ENCODE data around the gene CIB4. TPM values are rescaled to one million over a fixed set of nuclear protein-coding genes. Genes with fewer than 3 reads are reported as not detected.

CIB4 gene
- total RNA-seq, 4 donors from 2014 or later: 1.1 TPM; not detected in 3

DNA sequence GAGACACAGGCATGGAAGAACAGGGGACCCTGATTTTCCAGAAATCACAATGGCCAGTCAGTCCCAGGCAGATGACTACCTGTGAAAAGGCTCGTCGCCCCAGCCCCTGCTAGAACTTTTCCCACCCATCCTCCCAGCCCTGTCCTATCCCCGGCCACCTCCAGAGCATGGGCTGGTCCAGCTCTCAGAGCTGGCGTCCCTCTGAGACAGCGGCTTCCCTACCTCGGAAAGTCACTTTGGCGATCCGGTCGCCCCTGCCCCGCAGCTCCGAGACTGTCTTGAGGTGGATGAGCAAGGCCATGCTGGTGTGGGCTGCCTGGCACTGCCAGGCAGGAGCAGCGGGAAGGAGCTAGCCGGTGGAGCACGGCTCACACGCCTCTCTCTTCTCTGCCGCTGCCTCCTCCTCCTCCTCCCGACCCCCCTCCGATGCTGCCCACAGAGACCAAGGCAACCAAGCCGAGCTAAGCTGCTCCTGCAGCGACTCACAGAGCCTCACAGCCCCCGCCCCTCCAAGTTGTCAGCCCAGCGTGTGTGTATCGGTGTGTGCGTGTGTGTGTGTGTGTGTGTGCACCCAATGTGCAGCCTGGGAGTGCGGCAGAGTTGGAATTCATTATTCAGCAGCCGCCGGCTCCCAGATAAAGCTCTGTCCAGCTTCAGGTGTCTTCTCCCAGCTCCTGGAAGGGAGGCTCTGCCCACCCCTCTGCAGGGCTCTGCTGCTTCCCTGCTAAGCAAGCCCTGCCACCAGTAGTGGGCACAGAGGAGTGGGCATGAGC is 82.7 kb downstream of the CIB4 start:
- TF ChIP-seq, protein P1, sequence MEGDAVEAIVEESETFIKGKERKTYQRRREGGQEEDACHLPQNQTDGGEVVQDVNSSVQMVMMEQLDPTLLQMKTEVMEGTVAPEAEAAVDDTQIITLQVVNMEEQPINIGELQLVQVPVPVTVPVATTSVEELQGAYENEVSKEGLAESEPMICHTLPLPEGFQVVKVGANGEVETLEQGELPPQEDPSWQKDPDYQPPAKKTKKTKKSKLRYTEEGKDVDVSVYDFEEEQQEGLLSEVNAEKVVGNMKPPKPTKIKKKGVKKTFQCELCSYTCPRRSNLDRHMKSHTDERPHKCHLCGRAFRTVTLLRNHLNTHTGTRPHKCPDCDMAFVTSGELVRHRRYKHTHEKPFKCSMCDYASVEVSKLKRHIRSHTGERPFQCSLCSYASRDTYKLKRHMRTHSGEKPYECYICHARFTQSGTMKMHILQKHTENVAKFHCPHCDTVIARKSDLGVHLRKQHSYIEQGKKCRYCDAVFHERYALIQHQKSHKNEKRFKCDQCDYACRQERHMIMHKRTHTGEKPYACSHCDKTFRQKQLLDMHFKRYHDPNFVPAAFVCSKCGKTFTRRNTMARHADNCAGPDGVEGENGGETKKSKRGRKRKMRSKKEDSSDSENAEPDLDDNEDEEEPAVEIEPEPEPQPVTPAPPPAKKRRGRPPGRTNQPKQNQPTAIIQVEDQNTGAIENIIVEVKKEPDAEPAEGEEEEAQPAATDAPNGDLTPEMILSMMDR (IDR thresholded peaks at IDR 0.05; ENCODE audit: low read depth): no peak

DNA sequence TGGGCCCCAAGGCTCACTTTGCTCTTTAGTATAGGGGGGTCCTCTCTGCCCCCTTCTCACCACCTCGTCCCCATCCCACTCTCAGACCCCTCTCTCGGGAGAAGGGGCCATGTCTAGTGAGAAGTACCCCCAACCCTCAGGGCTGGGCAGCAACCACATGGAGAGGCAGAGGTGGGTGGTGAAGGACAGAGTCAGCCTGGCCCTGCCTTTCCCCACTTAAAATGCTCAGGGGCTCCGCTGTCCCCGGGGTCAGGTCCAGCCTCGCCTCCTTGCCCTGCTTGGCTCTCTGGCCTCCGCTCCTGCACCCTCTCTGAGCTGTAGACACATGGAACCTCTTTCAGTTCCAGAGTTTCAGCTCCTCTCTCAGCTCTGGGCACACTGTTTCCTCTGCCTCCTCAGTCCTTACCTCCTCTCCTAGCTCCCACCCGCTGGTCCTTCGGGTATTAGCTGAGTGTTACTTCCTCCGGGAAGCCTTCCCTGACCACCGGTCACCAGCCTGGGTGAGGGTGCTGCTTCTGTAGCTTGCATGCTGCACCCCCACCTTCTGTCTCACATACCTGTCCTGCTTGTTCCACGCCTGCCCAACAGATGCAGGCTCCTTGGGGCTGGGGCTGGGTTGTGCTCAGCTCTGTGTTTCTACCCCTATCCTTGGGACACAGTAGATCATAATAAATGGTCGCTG is 83.8 kb downstream of the CIB4 start:
- TF ChIP-seq, protein P1 (IDR thresholded peaks at IDR 0.05; ENCODE audit: low read depth): no peak

DNA sequence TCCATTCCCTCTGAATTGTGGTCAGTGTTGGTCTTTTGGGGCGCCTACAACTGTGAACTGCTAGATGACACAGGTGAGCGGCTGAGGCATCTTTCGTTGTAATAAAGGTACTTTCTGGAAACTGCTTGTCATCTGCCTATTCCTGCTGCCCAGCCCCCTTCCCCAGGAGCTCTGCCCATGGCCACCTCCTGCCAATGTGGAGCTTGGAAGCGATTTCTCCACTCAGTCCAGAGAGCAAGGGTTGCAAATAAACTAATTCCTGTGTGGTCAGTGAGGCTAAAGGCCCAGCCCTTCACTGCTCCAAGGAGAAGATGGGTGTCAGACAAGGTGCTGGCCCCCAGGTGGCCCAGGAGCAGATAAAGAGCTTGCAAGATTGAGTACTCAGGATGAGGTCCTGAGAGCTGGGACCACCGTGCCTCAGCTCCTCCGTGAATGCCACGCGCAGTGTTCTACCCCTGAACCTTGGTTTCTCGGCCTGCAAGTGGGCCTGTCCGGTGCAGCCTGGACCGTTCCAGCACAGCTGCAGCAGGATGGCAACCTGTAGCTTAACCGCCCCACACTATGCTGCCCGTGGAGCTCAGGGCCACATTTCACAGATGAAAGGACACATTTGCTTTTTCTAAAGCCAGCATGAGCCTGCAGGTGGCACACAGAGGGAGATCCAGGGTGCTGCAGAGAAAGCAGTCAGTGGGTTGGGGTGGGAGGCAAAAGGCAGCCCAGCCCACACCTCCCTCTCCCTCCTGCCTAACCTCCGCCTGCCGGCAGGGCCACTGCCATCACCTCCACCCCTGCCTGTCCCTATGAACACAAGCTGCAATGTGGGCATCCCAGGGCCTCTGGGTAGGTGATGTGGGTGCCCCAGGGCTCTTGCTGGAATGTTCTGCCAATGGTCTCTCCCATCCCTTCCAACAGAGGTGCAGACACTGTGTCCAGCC is 84.6 kb downstream of the CIB4 start:
- TF ChIP-seq, protein P1 (IDR thresholded peaks at IDR 0.05; ENCODE audit: low read depth): no peak

DNA sequence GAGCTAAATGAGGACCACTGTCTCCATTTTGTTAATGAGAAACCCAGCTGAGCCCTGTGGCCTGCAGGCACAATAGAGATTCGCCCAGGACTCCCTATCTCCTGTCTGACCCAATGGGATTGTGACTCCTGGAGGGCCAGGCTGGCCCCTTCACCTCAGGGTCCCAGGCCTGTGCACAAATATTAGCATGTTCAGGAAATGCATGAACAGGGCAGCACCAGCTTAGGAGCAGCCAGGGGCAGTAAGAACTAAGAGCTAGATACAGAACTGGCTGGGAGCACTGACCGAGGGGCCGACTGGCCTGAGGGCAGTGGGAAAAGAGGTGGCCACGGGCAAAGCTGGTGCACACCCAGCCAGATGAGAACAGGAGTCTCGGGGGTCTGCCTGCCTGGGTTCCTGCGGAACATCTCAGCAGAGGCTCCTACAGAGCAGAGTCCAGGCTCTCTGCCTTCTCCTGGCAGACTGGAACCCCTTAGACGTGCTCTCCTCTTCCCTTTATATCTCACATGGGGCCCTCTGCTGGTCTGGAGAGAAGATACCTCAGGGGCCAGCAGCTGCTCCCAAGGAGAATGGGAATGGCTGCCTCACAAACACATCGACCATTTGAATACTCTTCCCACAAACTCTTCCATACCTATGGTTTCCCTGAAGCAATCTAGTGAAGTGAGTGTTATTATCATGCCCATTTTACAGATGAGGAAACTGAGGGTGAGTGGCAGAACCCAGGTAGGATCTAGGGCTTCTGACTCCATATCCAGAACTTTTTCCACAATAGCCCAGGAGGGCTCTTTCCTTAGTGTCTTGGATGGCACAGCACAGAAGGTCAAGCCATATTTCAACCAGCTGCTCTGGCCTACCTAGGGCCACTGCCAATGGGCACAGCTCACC is 85.7 kb downstream of the CIB4 start:
- TF ChIP-seq, protein P1 (IDR thresholded peaks at IDR 0.05; ENCODE audit: low read depth): no peak

DNA sequence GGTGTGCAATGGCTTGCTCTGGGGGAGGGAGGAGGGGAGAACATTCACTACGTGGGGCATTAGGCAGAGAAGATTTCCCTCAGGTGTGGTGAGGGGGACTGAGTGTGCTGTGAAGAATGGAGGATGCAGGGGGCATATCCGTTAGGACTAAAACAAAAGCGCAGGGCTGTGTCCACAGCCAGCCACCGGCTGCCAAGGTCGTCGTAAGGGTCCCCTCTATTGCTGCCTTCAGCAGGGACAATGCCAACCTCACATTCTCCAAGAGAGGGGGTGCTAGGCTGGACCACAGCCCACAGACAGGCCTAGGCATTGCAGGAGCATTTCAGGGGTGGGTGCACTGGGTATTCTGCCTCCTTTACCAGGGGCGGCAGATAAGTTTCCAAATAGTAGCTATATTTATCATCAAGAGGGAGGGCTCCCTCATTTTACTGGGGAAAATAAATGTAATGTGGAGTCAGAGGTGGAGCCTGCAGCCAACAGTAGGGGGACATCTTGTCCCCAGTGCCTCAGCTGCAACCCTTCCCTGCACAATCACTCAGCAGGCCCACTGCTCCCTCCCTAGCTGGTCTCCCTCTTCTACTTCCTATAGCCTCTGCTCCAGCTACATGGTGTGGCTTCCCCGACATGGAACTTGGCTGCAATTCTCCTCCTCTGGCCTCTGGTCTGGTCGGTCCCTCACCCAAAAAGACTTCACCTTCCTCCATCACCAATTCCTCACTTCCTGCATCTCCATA is 88.4 kb downstream of the CIB4 start:
- TF ChIP-seq, protein P1 (IDR thresholded peaks at IDR 0.05; ENCODE audit: low read depth): no peak

DNA sequence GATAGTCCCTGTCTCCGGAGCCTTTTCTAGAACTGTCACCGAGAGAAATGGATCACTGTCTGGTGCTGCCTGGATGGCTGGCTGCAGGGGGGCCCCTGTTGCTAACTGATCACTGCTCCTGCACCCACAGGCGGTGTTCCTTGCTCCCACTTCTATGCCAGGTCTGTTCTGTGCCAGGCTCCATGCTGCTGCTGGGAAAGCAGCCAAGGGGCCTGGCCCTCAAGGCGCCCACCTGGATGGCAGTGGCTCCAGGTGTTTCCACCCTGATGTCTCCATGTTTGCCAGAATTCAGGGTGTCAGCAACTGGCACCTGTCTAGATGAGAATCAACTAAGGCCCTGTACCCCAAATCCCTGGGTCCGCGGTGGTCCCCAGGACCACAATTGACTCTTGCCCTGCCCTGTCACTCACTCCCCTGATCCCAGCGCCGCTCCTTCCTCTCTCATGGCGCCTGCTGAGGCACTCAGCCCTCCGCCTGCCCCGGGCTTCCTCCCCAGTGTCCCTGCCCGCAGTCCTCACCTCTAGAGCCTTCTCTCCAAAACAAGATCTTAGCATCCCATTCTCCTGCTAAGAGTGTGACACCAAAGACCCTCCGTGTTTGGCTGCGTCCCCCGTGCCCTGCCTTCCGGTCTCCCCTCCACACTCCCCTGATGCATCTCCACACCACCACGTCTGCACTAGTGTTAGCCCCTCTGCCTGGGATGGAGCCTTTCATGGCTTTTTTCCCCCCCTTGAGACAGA is 90.7 kb downstream of the CIB4 start:
- TF ChIP-seq, protein P1 (IDR thresholded peaks at IDR 0.05; ENCODE audit: low read depth): no peak
